SW 1271 (cell line): ENCODE measurements around the gene SYF2.
"Not testable (repeated sequence)": the region's sequence is repeated elsewhere in the genome, so short reads cannot be mapped to it uniquely, and the experiment has no call there.

Source experiments
- DNase-seq, 2 experiments: peaks; one replicate each; lab custom pipeline; 2025; lab: John Stamatoyannopoulos, UW

The SYF2 gene

GRCh38 chr1:25232027-25232865 is at the start of gene SYF2:
SYF2 (minus strand) TSS chr1:25232502; CDS start chr1:25232467, 35 bp downstream.
- peak; percentile 84 to 91 for DNase-seq

- DNase-seq, result not testable (repeated sequence)
Measured at GRCh38 chr1:25279693-25280111, 47.4 kb upstream of the SYF2 start.

- DNase-seq, result not testable (repeated sequence)
Measured at GRCh38 chr1:25278790-25279189, 46.5 kb upstream of the SYF2 start.

- DNase-seq, result not testable (repeated sequence)
Measured at GRCh38 chr1:25278358-25278757, 46.1 kb upstream of the SYF2 start.

GRCh38 chr1:25277295-25277694 is 45.0 kb upstream of the SYF2 start:
- DNase-seq, result not testable (repeated sequence)

GRCh38 chr1:25275648-25276047 is 43.3 kb upstream of the SYF2 start:
- DNase-seq, result not testable (repeated sequence)

- not testable (repeated sequence) for DNase-seq
Measured at GRCh38 chr1:25272238-25272637, 39.9 kb upstream of the SYF2 start, which contains the start of gene RHD. RHD (plus strand) TSS chr1:25272509; CDS start chr1:25272548, 39 bp downstream.

GRCh38 chr1:25268143-25268760 is 36.0 kb upstream of the SYF2 start:
- not testable (repeated sequence) for DNase-seq

GRCh38 chr1:25267288-25268142 is 35.2 kb upstream of the SYF2 start:
- not testable (repeated sequence) for DNase-seq

GRCh38 chr1:25266554-25267287 is 34.4 kb upstream of the SYF2 start:
- not testable (repeated sequence) for DNase-seq

GRCh38 chr1:25260336-25260735 is 28.0 kb upstream of the SYF2 start:
- DNase-seq, result not testable (repeated sequence)

GRCh38 chr1:25259813-25260212 is 27.5 kb upstream of the SYF2 start:
- peak in 1 of 2 experiments; percentile 32 for DNase-seq

GRCh38 chr1:25257196-25257595 is 24.9 kb upstream of the SYF2 start:
- no peak for DNase-seq

GRCh38 chr1:25256578-25256965 is 24.3 kb upstream of the SYF2 start:
- DNase-seq, result no peak

GRCh38 chr1:25255706-25256577 is 23.6 kb upstream of the SYF2 start:
- no peak for DNase-seq

GRCh38 chr1:25253911-25254310 is 21.6 kb upstream of the SYF2 start:
- peak in 1 of 2 experiments; percentile 16 for DNase-seq

- no peak for DNase-seq
Measured at GRCh38 chr1:25247829-25248754, 15.8 kb upstream of the SYF2 start.

GRCh38 chr1:25247024-25247828 is 14.9 kb upstream of the SYF2 start, which contains the start of gene RSRP1:
RSRP1 (minus strand) TSS chr1:25247454; CDS start chr1:25246963, 491 bp downstream.
- DNase-seq, result peak; percentile 93 to 95
